A549 (cell line): ENCODE measurements around the gene MRTFB. TPM values are rescaled to one million over a fixed set of nuclear protein-coding genes. Genes with fewer than 3 reads are reported as not detected.

ENCODE experiments used
- ATAC-seq, 2 experiments: fragments of 200-7000 bp in 1 of 2; fragments of >200 bp in 1 of 2; cut with Nextera tagmentation in 1 of 2; cut with Tn5 transposase in 1 of 2; 3 replicates each; pipeline versions ENCODE4 v1.8.0 to v1.9.1; 2018 to 2020; ENCODE audit warnings: mild to moderate bottlenecking in 1 of 2, moderate library complexity in 1 of 2
- CTCF ChIA-PET: fragments of 300-600 bp; sonication (Branson Sonifier 250); formaldehyde crosslinking; extraction: SDS; loops from one replicate; lab custom pipeline; 2021; ENCODE audit warnings: antibody characterized with exemption, inconsistent platforms; lab: Yijun Ruan, JAX
- POLR2A ChIA-PET: fragments of 350-600 bp; formaldehyde crosslinking; extraction: SDS; loops from one replicate; lab custom pipeline; 2021; ENCODE audit warnings: antibody characterized with exemption, inconsistent platforms; lab: Yijun Ruan, JAX
- DNase-seq, 2 experiments: peaks; one replicate each; pipeline versions ENCODE4 v3.0.0 to v3.0.0-alpha.2; 2011 to 2016; ENCODE audit warnings: low read depth in 1 of 2, low spot score in 1 of 2
- FAIRE-seq: peaks from 2 replicates; lab custom pipeline; 2011; peaks lifted over from hg19 to GRCh38; lab: Jason Lieb, UNC
- H3K27ac ChIP-seq, 2 experiments: fragments of >200 bp; sonication (Bioruptor Twin); formaldehyde crosslinking; 3 replicates each; pipeline ENCODE4 v1.5.1; 2016 to 2017
- H3K4me1 ChIP-seq: fragments of >200 bp; sonication (Bioruptor Twin); formaldehyde crosslinking; 3 replicates; pipeline ENCODE4 v1.6.1; 2016
- H3K4me2 ChIP-seq: fragments of >200 bp; sonication (Bioruptor Twin); formaldehyde crosslinking; 3 replicates; pipeline ENCODE4 v1.6.1; 2016
- H3K4me3 ChIP-seq: fragments of >200 bp; sonication (Bioruptor Twin); formaldehyde crosslinking; 3 replicates; pipeline ENCODE4 v1.5.1; 2016
- H3K9me3 ChIP-seq: fragments of >200 bp; sonication (Bioruptor Twin); formaldehyde crosslinking; 3 replicates; pipeline ENCODE4 v1.6.1; 2016
- ATOH8 ChIP-seq: fragments of 250-450 bp; sonication (Bioruptor Pico); IDR thresholded peaks from 2 replicates; pipeline ENCODE4 v1.5.0; 2020; ENCODE audit warnings: low read depth, mild to moderate bottlenecking, moderate library complexity
- CHD2 ChIP-seq: fragments of 150-350 bp; IDR thresholded peaks from 2 replicates; pipeline ENCODE4 v1.6.1; 2014; ENCODE audit warnings: low read length; ENCODE audit not compliant: partially characterized antibody
- ELK1 ChIP-seq: fragments of 150-350 bp; IDR thresholded peaks from 2 replicates; pipeline ENCODE4 v1.6.1; 2014; ENCODE audit warnings: low read depth, mild to moderate bottlenecking, low read length
- HEYL ChIP-seq: fragments of 250-450 bp; sonication (Bioruptor Pico); IDR thresholded peaks from 2 replicates; pipeline ENCODE4 v1.8.0; 2021; ENCODE audit warnings: mild to moderate bottlenecking, moderate library complexity
- HMGXB4 ChIP-seq: fragments of 250-450 bp; sonication (Bioruptor Pico); IDR thresholded peaks from 2 replicates; pipeline ENCODE4 v1.5.0; 2021; ENCODE audit warnings: mild to moderate bottlenecking, moderate library complexity, borderline replicate concordance
- HOXB5 ChIP-seq: fragments of 250-450 bp; sonication (Bioruptor Pico); IDR thresholded peaks from 2 replicates; pipeline ENCODE4 v1.5.0; 2020; ENCODE audit warnings: mild to moderate bottlenecking, moderate library complexity
- JUNB ChIP-seq: fragments of >200 bp; sonication (Bioruptor Twin); formaldehyde crosslinking; IDR thresholded peaks from 2 replicates; pipeline ENCODE4 v1.6.1; 2016
- POLR2AphosphoS2 ChIP-seq: conservative IDR thresholded peaks from 2 replicates; pipeline ENCODE4 v1.6.1; 2012; ENCODE audit warnings: low read length, improper control_type of control experiment, inconsistent platforms
- RCOR1 ChIP-seq: fragments of 150-350 bp; IDR thresholded peaks from 2 replicates; pipeline ENCODE4 v1.6.1; 2014; ENCODE audit warnings: antibody characterized with exemption, low read length, low read depth
- REST ChIP-seq: fragments of 200-600 bp; sonication (generic); IDR thresholded peaks from 2 replicates; pipeline ENCODE4 v1.6.1; 2016; ENCODE audit warnings: antibody characterized with exemption, mild to moderate bottlenecking, moderate library complexity
- RFX5 ChIP-seq: fragments of 450-650 bp; IDR thresholded peaks from 2 replicates; pipeline ENCODE4 v1.7.1; 2014; ENCODE audit warnings: antibody characterized with exemption, mild to moderate bottlenecking, moderate library complexity
- ZFP36 ChIP-seq: fragments of 450-650 bp; IDR thresholded peaks from 2 replicates; pipeline ENCODE4 v1.6.1; 2014; ENCODE audit warnings: borderline replicate concordance; ENCODE audit not compliant: partially characterized antibody
- WGBS: methylation state at CpG from one replicate; pipeline ENCODE4 v1.1.6; 2017; ENCODE audit errors: missing lambda C conversion rate; 5-methylcytosine and 5-hydroxymethylcytosine counted together
- polyA plus RNA-seq, 4 experiments: library from polyadenylated mRNA; depleted of rRNA in 3 of 4; stranded (reverse); fragments of >200 nt; fragmentation: RNase III in 1 of 4; extraction: RNeasy Plus Mini Kit Qiagen cat#74134 plus additional on column Dnase treatment in 1 of 4; gene quantifications; 2 replicates in 3 of 4; 3 replicates in 1 of 4; pipeline ENCODE4 v1.2.3, GENCODE V29; 2011 to 2017

Gene MRTFB
- polyA plus RNA-seq, 2 of the 4 experiments (the other 2 are of a cell fraction), result 13.7 to 24.2 TPM

GRCh38 chr16:14194721-14195120 is 123.6 kb downstream of the MRTFB start:
- no peak for TF ChIP-seq RFX5
- WGBS, result 91% methylated on average over 5 of the region's 5 CpGs
- Histone ChIP-seq H3K4me1 (peaks cover 15% of the 10 kb centered on the region; the same call in 2 of the 3 replicates), H3K4me3 (no peak overlapping the region), H3K27ac (no peak overlapping the region), H3K9me3 (no peaks in the 10 kb centered on the region), H3K4me2 (no peak overlapping the region)
- ChIA-PET CTCF (interaction anchor here (1.2 to 1.7 kb wide), 4 partner anchors 9 to 271 kb away, joined by 3 to 4 read pairs (median 4); no protein-coding TSS in a partner anchor), POLR2A (no interaction called here)
- no peak for FAIRE-seq
- no peak for ATAC-seq
- no peak for DNase-seq

GRCh38 chr16:14196011-14196410 is 124.9 kb downstream of the MRTFB start:
- no peak overlapping the region for H3K4me3 ChIP-seq
- TF ChIP-seq HOXB5 (CRISPR knock-in tag) (no peak), REST (no peak), POLR2AphosphoS2 (no peak), HMGXB4 (no peak), JUNB (no peak), ZFP36 (no peak), ELK1 (no peak), CHD2 (no peak), ATOH8 (CRISPR knock-in tag) (no peak), RCOR1 (no peak)
- no peak for ATAC-seq
- H3K27ac ChIP-seq, result no peak overlapping the region
- H3K4me1 ChIP-seq, result peaks cover 15% of the 10 kb centered on the region; the same call in 2 of the 3 replicates
- WGBS, result 90% methylated on average over 2 of the region's 2 CpGs
- DNase-seq, result no peak
- CTCF ChIA-PET, result interaction anchor here (1.2 kb wide), 2 partner anchors 10 to 12 kb away, joined by 3 to 5 read pairs; no protein-coding TSS in a partner anchor
- POLR2A ChIA-PET, result interaction anchor here (0.8 kb wide), 1 partner anchor 247 kb away, joined by 4 read pairs; no protein-coding TSS in a partner anchor
- no peaks in the 10 kb centered on the region for H3K9me3 ChIP-seq
- 0 out of 3 replicates have a peak overlapping the region, but pooled peaks have one; percentile 2 for H3K4me2 ChIP-seq
- FAIRE-seq, result no peak

- ChIA-PET POLR2A (interaction anchor here (0.8 kb wide), 1 partner anchor 247 kb away, joined by 4 read pairs; no protein-coding TSS in a partner anchor), CTCF (interaction anchor here (1.2 kb wide), 2 partner anchors 9 to 12 kb away, joined by 3 to 5 read pairs; no protein-coding TSS in a partner anchor)
- DNase-seq (no peak), ATAC-seq (no peak)
- H3K4me3 ChIP-seq, result no peak overlapping the region
- H3K4me1 ChIP-seq, result peaks cover 15% of the 10 kb centered on the region; the same call in 2 of the 3 replicates
- no peak overlapping the region for H3K27ac ChIP-seq
- H3K9me3 ChIP-seq, result no peaks in the 10 kb centered on the region
- TF ChIP-seq HEYL (CRISPR knock-in tag), result no peak
- TF ChIP-seq, all 56 proteins: peak for 0
- FAIRE-seq, result no peak
- 0 out of 3 replicates have a peak overlapping the region, but pooled peaks have one; percentile 2 for H3K4me2 ChIP-seq
These were observed 125.4 kb downstream of the MRTFB start for GRCh38 chr16:14196539-14196938.
